Neural cell (in vitro differentiated cells): ENCODE data around the gene LDLRAD3. TPM values are rescaled to one million over a fixed set of nuclear protein-coding genes. Genes with fewer than 3 reads are reported as not detected.

Source experiments
- H2AFZ ChIP-seq: fragments of 200-600, 300-800 bp; sonication (generic), shearing (Covaris generic); 2 replicates; pipeline ENCODE4 v1.6.0; 2014; ENCODE audit warnings: low read depth, mild to moderate bottlenecking, antibody characterized with exemption, low read length, moderate library complexity
- H3F3A ChIP-seq: fragments of 200-600 bp; shearing (Covaris generic); 2 replicates; pipeline ENCODE4 v1.6.1; 2016; ENCODE audit warnings: mild to moderate bottlenecking, moderate library complexity, mixed read lengths, antibody characterized with exemption, low read length; ENCODE audit not compliant: insufficient read depth, poor library complexity, severe bottlenecking
- H3K27ac ChIP-seq: fragments of 200-600, 300-800 bp; sonication (generic), shearing (Covaris generic); 2 replicates; pipeline ENCODE4 v1.5.1; 2014; ENCODE audit warnings: mild to moderate bottlenecking, low read length, moderate library complexity
- H3K27me3 ChIP-seq: fragments of 300-800, 200-600 bp; sonication (generic), shearing (Covaris generic); 2 replicates; pipeline ENCODE4 v1.6.0; 2014; ENCODE audit warnings: mild to moderate bottlenecking, low read depth, low read length, moderate library complexity; ENCODE audit not compliant: insufficient read depth
- H3K36me3 ChIP-seq: fragments of 300-800, 200-600 bp; sonication (generic), shearing (Covaris generic); 2 replicates; pipeline ENCODE4 v1.5.1; 2014; ENCODE audit warnings: mild to moderate bottlenecking, antibody characterized with exemption, low read length, moderate library complexity; ENCODE audit not compliant: insufficient read depth
- H3K4me2 ChIP-seq: fragments of 300-800, 200-600 bp; sonication (generic), shearing (Covaris generic); 2 replicates; pipeline ENCODE4 v1.6.0; 2014; ENCODE audit warnings: mild to moderate bottlenecking, low read length
- H3K4me3 ChIP-seq: fragments of 300-800, 200-600 bp; sonication (generic), shearing (Covaris generic); 2 replicates; pipeline ENCODE4 v1.5.1; 2014; ENCODE audit warnings: mild to moderate bottlenecking, low read length, moderate library complexity
- H3K79me2 ChIP-seq: fragments of 200-600 bp; shearing (Covaris generic); replicated peaks from 2 replicates; pipeline ENCODE4 v1.6.0; 2014; ENCODE audit warnings: mild to moderate bottlenecking, low read length, moderate library complexity; ENCODE audit not compliant: insufficient read depth
- H3K9ac ChIP-seq: fragments of 300-800, 200-600 bp; sonication (generic), shearing (Covaris generic); 2 replicates; pipeline ENCODE4 v1.6.1; 2016; ENCODE audit warnings: mild to moderate bottlenecking, low read length, mixed read lengths
- H3K9me2 ChIP-seq: fragments of 200-600 bp; shearing (Covaris generic); 2 replicates; pipeline ENCODE4 v1.6.1; 2016; ENCODE audit warnings: mild to moderate bottlenecking, low read length, mixed read lengths; ENCODE audit not compliant: insufficient read depth
- H3K9me3 ChIP-seq: fragments of 200-600, 300-800 bp; sonication (generic), shearing (Covaris generic); 2 replicates; pipeline ENCODE4 v1.6.1; 2016; ENCODE audit warnings: mild to moderate bottlenecking, mixed run types, low read length, moderate library complexity, mixed read lengths
- H4K20me1 ChIP-seq: fragments of 200-600 bp; shearing (Covaris generic); 2 replicates; pipeline ENCODE4 v1.6.1; 2016; ENCODE audit warnings: mild to moderate bottlenecking, mixed run types; ENCODE audit not compliant: insufficient read depth
- EP300 ChIP-seq: fragments of 450-650 bp; conservative IDR thresholded peaks from 2 replicates; pipeline ENCODE4 v1.6.1; 2014; ENCODE audit warnings: antibody characterized with exemption, mild to moderate bottlenecking, moderate library complexity; ENCODE audit not compliant: poor library complexity, severe bottlenecking
- EZH2 ChIP-seq: fragments of 200-600, 300-800 bp; shearing (Covaris generic), sonication (generic); IDR thresholded peaks from 2 replicates; pipeline ENCODE4 v1.6.1; 2014; ENCODE audit warnings: antibody characterized with exemption, low read length, borderline replicate concordance, mild to moderate bottlenecking; ENCODE audit not compliant: insufficient read depth, poor library complexity, severe bottlenecking
- MXI1 ChIP-seq: fragments of 450-650 bp; conservative IDR thresholded peaks from 2 replicates; pipeline ENCODE4 v1.6.1; 2014; ENCODE audit warnings: antibody characterized with exemption, mild to moderate bottlenecking; ENCODE audit not compliant: poor library complexity, severe bottlenecking
- POLR2AphosphoS5 ChIP-seq: IDR thresholded peaks from 2 replicates; pipeline ENCODE4 v1.6.1; 2012
- RAD21 ChIP-seq: fragments of 450-650 bp; conservative IDR thresholded peaks from 2 replicates; pipeline ENCODE4 v1.6.1; 2014; ENCODE audit warnings: antibody characterized with exemption, mild to moderate bottlenecking, moderate library complexity
- SMC3 ChIP-seq: fragments of 450-650 bp; conservative IDR thresholded peaks from 2 replicates; pipeline ENCODE4 v1.6.1; 2014; ENCODE audit warnings: antibody characterized with exemption, mild to moderate bottlenecking, moderate library complexity; ENCODE audit not compliant: poor library complexity
- TAF1 ChIP-seq: IDR thresholded peaks from 2 replicates; pipeline ENCODE4 v1.6.1; 2012; ENCODE audit warnings: low read depth
- polyA plus RNA-seq: library from polyadenylated mRNA; depleted of rRNA; stranded (reverse); fragments of >200 nt; gene quantifications from 2 replicates; pipeline ENCODE4 v1.2.3, GENCODE V29; 2014
- TF ChIP-seq, protein P1 (sequence below): IDR thresholded peaks from 2 replicates; pipeline ENCODE4 v1.6.1; 2012; ENCODE audit warnings: borderline replicate concordance
- TF ChIP-seq, protein P2 (sequence below): fragments of 450-650 bp; IDR thresholded peaks from 2 replicates; pipeline ENCODE4 v1.5.1; 2014; ENCODE audit warnings: antibody characterized with exemption, mild to moderate bottlenecking, moderate library complexity; ENCODE audit not compliant: poor library complexity, severe bottlenecking

Gene LDLRAD3
- polyA plus RNA-seq, 1 donor from 2014 or later: 3.5 TPM

DNA sequence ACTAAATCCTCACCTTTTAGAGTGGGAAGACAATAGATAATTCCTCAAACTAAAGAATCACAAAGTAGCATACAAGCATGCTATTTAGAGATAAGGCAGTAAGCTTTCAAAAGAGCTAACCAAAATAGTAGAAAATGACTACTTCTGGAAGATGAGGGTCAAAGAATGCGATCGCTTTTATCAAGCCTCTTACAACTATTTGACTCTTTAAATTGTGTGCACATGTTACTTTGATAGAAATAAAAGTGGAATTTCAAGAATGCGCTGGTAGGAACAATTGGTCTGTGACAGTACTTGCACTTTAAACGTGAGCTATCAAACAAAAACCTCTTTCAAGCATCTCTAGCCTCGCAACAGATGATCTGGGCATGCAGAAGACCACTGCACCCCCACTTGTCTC lies 248.1 kb downstream of the LDLRAD3 start:
- H3F3A ChIP-seq: no peaks in the 10 kb centered on the region
- H3K27me3 ChIP-seq: no peaks in the 10 kb centered on the region
- H3K4me3 ChIP-seq: no peak overlapping the region
- no peak for TF ChIP-seq POLR2AphosphoS5
- TF ChIP-seq, protein P1, sequence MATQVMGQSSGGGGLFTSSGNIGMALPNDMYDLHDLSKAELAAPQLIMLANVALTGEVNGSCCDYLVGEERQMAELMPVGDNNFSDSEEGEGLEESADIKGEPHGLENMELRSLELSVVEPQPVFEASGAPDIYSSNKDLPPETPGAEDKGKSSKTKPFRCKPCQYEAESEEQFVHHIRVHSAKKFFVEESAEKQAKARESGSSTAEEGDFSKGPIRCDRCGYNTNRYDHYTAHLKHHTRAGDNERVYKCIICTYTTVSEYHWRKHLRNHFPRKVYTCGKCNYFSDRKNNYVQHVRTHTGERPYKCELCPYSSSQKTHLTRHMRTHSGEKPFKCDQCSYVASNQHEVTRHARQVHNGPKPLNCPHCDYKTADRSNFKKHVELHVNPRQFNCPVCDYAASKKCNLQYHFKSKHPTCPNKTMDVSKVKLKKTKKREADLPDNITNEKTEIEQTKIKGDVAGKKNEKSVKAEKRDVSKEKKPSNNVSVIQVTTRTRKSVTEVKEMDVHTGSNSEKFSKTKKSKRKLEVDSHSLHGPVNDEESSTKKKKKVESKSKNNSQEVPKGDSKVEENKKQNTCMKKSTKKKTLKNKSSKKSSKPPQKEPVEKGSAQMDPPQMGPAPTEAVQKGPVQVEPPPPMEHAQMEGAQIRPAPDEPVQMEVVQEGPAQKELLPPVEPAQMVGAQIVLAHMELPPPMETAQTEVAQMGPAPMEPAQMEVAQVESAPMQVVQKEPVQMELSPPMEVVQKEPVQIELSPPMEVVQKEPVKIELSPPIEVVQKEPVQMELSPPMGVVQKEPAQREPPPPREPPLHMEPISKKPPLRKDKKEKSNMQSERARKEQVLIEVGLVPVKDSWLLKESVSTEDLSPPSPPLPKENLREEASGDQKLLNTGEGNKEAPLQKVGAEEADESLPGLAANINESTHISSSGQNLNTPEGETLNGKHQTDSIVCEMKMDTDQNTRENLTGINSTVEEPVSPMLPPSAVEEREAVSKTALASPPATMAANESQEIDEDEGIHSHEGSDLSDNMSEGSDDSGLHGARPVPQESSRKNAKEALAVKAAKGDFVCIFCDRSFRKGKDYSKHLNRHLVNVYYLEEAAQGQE: no peak
- TF ChIP-seq RAD21: no peak
- no peak for TF ChIP-seq EP300
- TF ChIP-seq EZH2: no peak
- no peak for TF ChIP-seq MXI1
- no peak for TF ChIP-seq SMC3
- TF ChIP-seq, protein P2, sequence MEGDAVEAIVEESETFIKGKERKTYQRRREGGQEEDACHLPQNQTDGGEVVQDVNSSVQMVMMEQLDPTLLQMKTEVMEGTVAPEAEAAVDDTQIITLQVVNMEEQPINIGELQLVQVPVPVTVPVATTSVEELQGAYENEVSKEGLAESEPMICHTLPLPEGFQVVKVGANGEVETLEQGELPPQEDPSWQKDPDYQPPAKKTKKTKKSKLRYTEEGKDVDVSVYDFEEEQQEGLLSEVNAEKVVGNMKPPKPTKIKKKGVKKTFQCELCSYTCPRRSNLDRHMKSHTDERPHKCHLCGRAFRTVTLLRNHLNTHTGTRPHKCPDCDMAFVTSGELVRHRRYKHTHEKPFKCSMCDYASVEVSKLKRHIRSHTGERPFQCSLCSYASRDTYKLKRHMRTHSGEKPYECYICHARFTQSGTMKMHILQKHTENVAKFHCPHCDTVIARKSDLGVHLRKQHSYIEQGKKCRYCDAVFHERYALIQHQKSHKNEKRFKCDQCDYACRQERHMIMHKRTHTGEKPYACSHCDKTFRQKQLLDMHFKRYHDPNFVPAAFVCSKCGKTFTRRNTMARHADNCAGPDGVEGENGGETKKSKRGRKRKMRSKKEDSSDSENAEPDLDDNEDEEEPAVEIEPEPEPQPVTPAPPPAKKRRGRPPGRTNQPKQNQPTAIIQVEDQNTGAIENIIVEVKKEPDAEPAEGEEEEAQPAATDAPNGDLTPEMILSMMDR: no peak
- TF ChIP-seq TAF1: no peak
- H3K36me3 ChIP-seq: no peaks in the 10 kb centered on the region
- no peak overlapping the region for H3K4me2 ChIP-seq
- H3K9ac ChIP-seq: no peak overlapping the region
- no peak overlapping the region for H2AFZ ChIP-seq
- no peaks in the 10 kb centered on the region for H3K79me2 ChIP-seq
- H3K27ac ChIP-seq: no peak overlapping the region
- no peaks in the 10 kb centered on the region for H3K9me3 ChIP-seq
- no peaks in the 10 kb centered on the region for H3K9me2 ChIP-seq
- no peaks in the 10 kb centered on the region for H4K20me1 ChIP-seq

DNA sequence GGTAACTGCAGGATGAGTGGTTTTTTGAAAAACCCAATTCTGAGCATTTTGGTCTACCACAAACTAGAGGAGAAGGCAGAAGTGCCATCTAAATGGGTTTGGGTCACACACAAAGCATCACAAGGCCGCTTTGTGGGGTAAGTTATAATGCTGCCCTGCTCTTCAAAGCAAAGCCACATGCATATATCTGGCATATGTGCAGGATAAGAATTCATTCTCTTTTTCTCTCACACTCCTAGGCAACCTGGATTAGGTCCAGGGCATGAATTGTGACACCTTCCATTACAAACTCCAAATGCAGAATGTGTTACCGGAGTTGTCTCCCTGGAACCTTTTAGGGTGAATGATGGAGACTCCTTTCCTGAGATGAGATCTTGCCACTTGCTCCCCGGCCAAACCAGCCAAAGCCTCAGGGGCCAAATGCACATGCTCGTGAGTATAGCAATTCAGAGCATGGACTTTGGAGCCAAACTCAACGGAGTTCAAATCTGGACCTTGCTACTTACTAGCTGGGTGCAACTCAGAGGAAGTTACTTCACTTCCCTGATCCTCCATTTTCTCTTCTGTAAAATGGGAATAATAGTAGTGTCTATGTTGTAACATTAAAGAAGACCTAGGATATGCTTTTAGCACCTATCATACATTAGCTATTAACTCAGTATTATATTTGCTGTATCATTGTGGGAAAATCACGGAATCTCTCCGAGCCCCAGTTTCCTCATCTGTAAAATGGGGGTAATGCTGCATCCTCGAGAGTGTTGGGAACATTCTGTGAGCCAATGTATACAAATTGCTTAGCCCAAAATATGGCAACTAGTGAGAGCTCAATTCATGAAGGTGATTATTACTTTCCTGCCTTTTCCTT lies 248.8 kb downstream of the LDLRAD3 start:
- Histone ChIP-seq H3K9ac (no peak overlapping the region), H3K27ac (no peak overlapping the region), H2AFZ (no peak overlapping the region), H3K79me2 (no peaks in the 10 kb centered on the region), H3K9me2 (no peaks in the 10 kb centered on the region), H3F3A (no peaks in the 10 kb centered on the region), H3K4me3 (no peak overlapping the region), H3K36me3 (no peaks in the 10 kb centered on the region), H3K9me3 (no peaks in the 10 kb centered on the region), H4K20me1 (no peaks in the 10 kb centered on the region), H3K27me3 (no peaks in the 10 kb centered on the region), H3K4me2 (no peak overlapping the region)
- TF ChIP-seq SMC3: no peak
- TF ChIP-seq EZH2: no peak
- TF ChIP-seq TAF1: no peak
- no peak for TF ChIP-seq POLR2AphosphoS5
- TF ChIP-seq EP300: no peak
- TF ChIP-seq MXI1: no peak
- TF ChIP-seq, protein P1: no peak
- no peak for TF ChIP-seq RAD21
- TF ChIP-seq, protein P2: no peak
